Panc1 (cell line): ENCODE data around the gene RNASE7. TPM values are rescaled to one million over a fixed set of nuclear protein-coding genes. Genes with fewer than 3 reads are reported as not detected.

Experiments used
- ATAC-seq: fragments of 200-7000 bp; cut with Tn5 transposase; 2 replicates; pipeline ENCODE4 v1.9.1; 2020; ENCODE audit warnings: mild to moderate bottlenecking, moderate library complexity
- BruUV-seq: library from RNA; stranded (reverse); fragments of 400-500 nt; replicated peaks from 2 replicates; lab custom pipeline; 2021; lab: Mats Ljungman, UMichigan
- CTCF ChIA-PET: fragments of 300-600 bp; sonication (Branson Sonifier 250); formaldehyde crosslinking; loops from one replicate; lab custom pipeline; 2022; ENCODE audit warnings: antibody characterized with exemption; lab: Charles Lee
- POLR2A ChIA-PET: fragments of 300-600 bp; sonication (Branson Sonifier 250); formaldehyde crosslinking; loops from one replicate; lab custom pipeline; 2022; ENCODE audit warnings: antibody characterized with exemption; lab: Charles Lee
- DNase-seq: peaks from one replicate; pipeline ENCODE4 v3.0.0-alpha.2; 2010; ENCODE audit warnings: low read depth, low spot score
- H3K27ac ChIP-seq: 2 replicates; pipeline ENCODE4 v1.5.1; 2011; ENCODE audit warnings: mild to moderate bottlenecking, low read length, inconsistent platforms
- H3K27me3 ChIP-seq: fragments of 200-500 bp; sonication (Bioruptor generic); 2 replicates; pipeline ENCODE4 v1.6.0; 2014; ENCODE audit warnings: low read length, inconsistent platforms; ENCODE audit not compliant: control insufficient read depth, insufficient read depth
- H3K36me3 ChIP-seq: fragments of 200-500 bp; sonication (Bioruptor generic); 2 replicates; pipeline ENCODE4 v1.5.1; 2014; ENCODE audit warnings: inconsistent platforms, mild to moderate bottlenecking, low read length, moderate library complexity; ENCODE audit not compliant: control insufficient read depth, insufficient read depth
- H3K4me1 ChIP-seq: 2 replicates; pipeline ENCODE4 v1.5.1; 2011; ENCODE audit warnings: inconsistent platforms, mild to moderate bottlenecking, low read length, moderate library complexity; ENCODE audit not compliant: control insufficient read depth, insufficient read depth
- H3K4me3 ChIP-seq, 2 experiments: 2 replicates each; pipeline ENCODE4 v1.5.1; 2011 to 2012; ENCODE audit warnings: low read depth in 2 of 2, low read length in 2 of 2, mild to moderate bottlenecking in 2 of 2, inconsistent platforms in 1 of 2, moderate library complexity in 1 of 2
- H3K9me3 ChIP-seq: fragments of 200-500 bp; sonication (Bioruptor generic); 2 replicates; pipeline ENCODE4 v1.5.1; 2014; ENCODE audit warnings: low read depth, mild to moderate bottlenecking, inconsistent platforms, low read length, moderate library complexity; ENCODE audit not compliant: control insufficient read depth, insufficient read depth
- POLR2AphosphoS5 ChIP-seq: IDR thresholded peaks from 2 replicates; pipeline ENCODE4 v1.6.1; 2012; ENCODE audit warnings: mild to moderate bottlenecking, low read depth, low read length, moderate library complexity
- SIN3A ChIP-seq: IDR thresholded peaks from 2 replicates; pipeline ENCODE4 v1.6.1; 2012; ENCODE audit warnings: low read depth, mild to moderate bottlenecking, low read length, moderate library complexity, borderline replicate concordance; ENCODE audit not compliant: insufficient read depth
- TCF7L2 ChIP-seq: IDR thresholded peaks from 2 replicates; pipeline ENCODE4 v1.6.1; 2011; ENCODE audit warnings: mild to moderate bottlenecking, low read depth, low read length, inconsistent platforms
- in situ Hi-C: cut with HindIII; loops from 2 replicates; pipeline ENCODE4 v1.10.0; 2016; ENCODE audit warnings: low sequenced_read_pairs, low pct_unique_long_range_greater_than_20kb
- intact Hi-C: fragments of 100-400 bp; cut with micrococcal nuclease; formaldehyde crosslinking; loops from one replicate; pipeline ENCODE4 v1.10.0; 2022; ENCODE audit not compliant: unreplicated experiment
- total RNA-seq: library from RNA; stranded (reverse); gene quantifications from one replicate; pipeline ENCODE4 v1.2.1, GENCODE V29; 2021; ENCODE audit not compliant: unreplicated experiment
- TF ChIP-seq, protein P1 (sequence below): fragments of 450-650 bp; IDR thresholded peaks from 2 replicates; pipeline ENCODE4 v1.5.1; 2017; ENCODE audit warnings: mild to moderate bottlenecking
- TF ChIP-seq, protein P2 (sequence below), 2 experiments: IDR thresholded peaks; 2 replicates each; pipeline ENCODE4 v1.6.1; 2011 to 2012; ENCODE audit warnings: low read depth in 2 of 2, control low read depth in 1 of 2, low read length in 1 of 2, mild to moderate bottlenecking in 1 of 2, moderate library complexity in 1 of 2; ENCODE audit not compliant: insufficient read depth in 1 of 2

Gene RNASE7
- total RNA-seq, 1 experiment from 2014 or later: not detected

DNA sequence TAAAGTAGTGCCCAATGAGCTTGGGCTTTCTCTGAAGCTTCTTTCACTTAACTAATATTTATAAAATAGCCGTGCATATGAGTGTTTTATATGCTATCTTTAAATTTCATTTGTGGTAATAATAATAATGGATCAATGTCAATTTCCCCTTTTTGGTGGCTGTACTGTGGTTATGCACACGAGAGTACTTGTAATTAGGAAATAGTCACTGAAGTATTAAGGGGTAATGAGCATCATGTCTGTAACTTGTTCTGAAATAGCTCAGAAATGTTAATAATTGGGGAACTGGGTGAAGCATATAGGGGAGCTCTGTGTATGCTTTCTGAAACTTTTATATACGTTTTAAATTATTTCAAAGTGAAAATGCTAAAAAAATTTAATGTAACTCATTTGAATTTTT, 8.4 kb downstream of the RNASE7 start:
- ATAC-seq: no peak
- in situ Hi-C loops (no loop called here), intact Hi-C loops (no loop called here)
- Histone ChIP-seq H3K4me1 (no peaks in the 10 kb centered on the region), H3K36me3 (no peaks in the 10 kb centered on the region), H3K9me3 (no peaks in the 10 kb centered on the region), H3K4me3 (no peak overlapping the region), H3K27ac (no peak overlapping the region), H3K27me3 (peaks cover under 1% of the 10 kb centered on the region; the same call in 1 of the 2 replicates)
- CTCF ChIA-PET: no interaction called here
- POLR2A ChIA-PET: no interaction called here
- TF ChIP-seq, protein P1, sequence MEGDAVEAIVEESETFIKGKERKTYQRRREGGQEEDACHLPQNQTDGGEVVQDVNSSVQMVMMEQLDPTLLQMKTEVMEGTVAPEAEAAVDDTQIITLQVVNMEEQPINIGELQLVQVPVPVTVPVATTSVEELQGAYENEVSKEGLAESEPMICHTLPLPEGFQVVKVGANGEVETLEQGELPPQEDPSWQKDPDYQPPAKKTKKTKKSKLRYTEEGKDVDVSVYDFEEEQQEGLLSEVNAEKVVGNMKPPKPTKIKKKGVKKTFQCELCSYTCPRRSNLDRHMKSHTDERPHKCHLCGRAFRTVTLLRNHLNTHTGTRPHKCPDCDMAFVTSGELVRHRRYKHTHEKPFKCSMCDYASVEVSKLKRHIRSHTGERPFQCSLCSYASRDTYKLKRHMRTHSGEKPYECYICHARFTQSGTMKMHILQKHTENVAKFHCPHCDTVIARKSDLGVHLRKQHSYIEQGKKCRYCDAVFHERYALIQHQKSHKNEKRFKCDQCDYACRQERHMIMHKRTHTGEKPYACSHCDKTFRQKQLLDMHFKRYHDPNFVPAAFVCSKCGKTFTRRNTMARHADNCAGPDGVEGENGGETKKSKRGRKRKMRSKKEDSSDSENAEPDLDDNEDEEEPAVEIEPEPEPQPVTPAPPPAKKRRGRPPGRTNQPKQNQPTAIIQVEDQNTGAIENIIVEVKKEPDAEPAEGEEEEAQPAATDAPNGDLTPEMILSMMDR: no peak
- TF ChIP-seq, protein P2, sequence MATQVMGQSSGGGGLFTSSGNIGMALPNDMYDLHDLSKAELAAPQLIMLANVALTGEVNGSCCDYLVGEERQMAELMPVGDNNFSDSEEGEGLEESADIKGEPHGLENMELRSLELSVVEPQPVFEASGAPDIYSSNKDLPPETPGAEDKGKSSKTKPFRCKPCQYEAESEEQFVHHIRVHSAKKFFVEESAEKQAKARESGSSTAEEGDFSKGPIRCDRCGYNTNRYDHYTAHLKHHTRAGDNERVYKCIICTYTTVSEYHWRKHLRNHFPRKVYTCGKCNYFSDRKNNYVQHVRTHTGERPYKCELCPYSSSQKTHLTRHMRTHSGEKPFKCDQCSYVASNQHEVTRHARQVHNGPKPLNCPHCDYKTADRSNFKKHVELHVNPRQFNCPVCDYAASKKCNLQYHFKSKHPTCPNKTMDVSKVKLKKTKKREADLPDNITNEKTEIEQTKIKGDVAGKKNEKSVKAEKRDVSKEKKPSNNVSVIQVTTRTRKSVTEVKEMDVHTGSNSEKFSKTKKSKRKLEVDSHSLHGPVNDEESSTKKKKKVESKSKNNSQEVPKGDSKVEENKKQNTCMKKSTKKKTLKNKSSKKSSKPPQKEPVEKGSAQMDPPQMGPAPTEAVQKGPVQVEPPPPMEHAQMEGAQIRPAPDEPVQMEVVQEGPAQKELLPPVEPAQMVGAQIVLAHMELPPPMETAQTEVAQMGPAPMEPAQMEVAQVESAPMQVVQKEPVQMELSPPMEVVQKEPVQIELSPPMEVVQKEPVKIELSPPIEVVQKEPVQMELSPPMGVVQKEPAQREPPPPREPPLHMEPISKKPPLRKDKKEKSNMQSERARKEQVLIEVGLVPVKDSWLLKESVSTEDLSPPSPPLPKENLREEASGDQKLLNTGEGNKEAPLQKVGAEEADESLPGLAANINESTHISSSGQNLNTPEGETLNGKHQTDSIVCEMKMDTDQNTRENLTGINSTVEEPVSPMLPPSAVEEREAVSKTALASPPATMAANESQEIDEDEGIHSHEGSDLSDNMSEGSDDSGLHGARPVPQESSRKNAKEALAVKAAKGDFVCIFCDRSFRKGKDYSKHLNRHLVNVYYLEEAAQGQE (IDR thresholded peaks at IDR 0.05; ENCODE audit: insufficient read depth in 1 of 2, low read depth in 2 of 2, low read length in 1 of 2): no peak
- TF ChIP-seq TCF7L2: no peak
- no peak for TF ChIP-seq POLR2AphosphoS5
- no peak for TF ChIP-seq SIN3A
- DNase-seq: no peak
- BruUV-seq: no TSS peak

DNA sequence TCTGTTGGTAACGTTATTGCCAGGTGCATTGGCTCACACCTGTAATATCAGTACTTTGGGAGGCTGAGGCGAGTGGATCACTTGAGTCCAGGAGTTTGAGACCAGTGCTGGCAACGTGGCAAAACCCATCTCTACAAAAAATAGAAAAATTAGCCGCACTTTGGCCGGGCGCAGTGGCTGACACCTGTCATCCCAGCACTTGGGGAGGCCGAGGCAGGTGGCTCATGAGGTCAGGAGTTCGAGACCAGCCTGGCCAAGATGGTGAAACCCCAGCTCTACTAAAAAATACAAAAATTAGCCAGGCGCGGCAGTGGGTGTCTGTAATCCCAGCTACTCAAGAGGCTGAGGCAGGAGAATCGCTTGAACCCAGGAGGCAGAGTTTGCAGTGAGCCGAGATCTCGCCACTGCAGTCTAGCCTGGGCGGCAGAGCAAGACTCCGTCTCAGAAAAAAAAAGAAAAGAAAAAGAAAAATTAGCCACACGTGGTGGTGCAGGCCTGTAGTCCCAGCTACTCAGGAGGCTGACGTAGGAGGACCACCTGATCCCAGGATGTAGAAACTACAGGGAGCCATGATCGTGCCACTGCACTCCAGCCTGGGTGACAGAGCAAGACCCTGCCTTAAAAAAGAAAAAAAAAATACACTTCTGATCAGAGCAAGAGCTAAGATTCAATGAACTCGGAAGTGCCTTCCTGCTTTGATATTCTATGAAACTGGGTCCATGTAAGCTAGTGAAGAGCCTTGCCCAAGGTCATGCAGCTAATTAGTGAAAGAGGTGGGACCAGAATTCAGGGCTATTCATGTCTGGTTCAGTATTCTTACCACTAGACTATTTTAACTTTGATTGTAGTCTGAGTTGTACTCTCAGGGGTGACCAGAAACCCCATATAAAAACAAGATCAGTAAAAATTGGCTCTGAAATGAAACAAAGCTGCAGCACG, 11.3 kb downstream of the RNASE7 start:
- intact Hi-C loops: no loop called here
- BruUV-seq: no TSS peak
- Histone ChIP-seq H3K36me3 (no peaks in the 10 kb centered on the region), H3K4me1 (no peaks in the 10 kb centered on the region), H3K27me3 (no peaks in the 10 kb centered on the region), H3K4me3 (no peak overlapping the region), H3K27ac (no peak overlapping the region), H3K9me3 (no peaks in the 10 kb centered on the region)
- CTCF ChIA-PET: interaction anchor here (0.6 kb wide), 1 partner anchor 32 kb away, joined by 4 read pairs; no protein-coding TSS in a partner anchor
- ATAC-seq: no peak
- POLR2A ChIA-PET: no interaction called here
- TF ChIP-seq, protein P1: no peak
- TF ChIP-seq TCF7L2 (no peak), SIN3A (no peak), POLR2AphosphoS5 (no peak)
- TF ChIP-seq, protein P2 (IDR thresholded peaks at IDR 0.05; ENCODE audit: insufficient read depth in 1 of 2, low read depth in 2 of 2, low read length in 1 of 2): no peak
- in situ Hi-C loops: no loop called here
- DNase-seq: no peak
